ENCODE measurements around the gene SLIT3. TPM values are rescaled to one million over a fixed set of nuclear protein-coding genes. Genes with fewer than 3 reads are reported as not detected.

SLIT3 gene
- total RNA-seq, 3 donors from 2014 or later (not counting 1 experiment from before 2014, with no cell fraction given): 0.34 to 0.80 TPM; not detected in 1

- no peak for TF ChIP-seq CTCF (IDR thresholded peaks at IDR 0.05)
- Mint-ChIP-seq H3K9me3 (no peaks in the 10 kb centered on the region), H3K27ac (no peak overlapping the region), H3K4me1 (no peaks in the 10 kb centered on the region), H3K4me3 (no peak overlapping the region), H3K27me3 (ENCODE audit: low read depth in 2 of 2) (peaks cover 5 to 7% of the 10 kb centered on the region in 2 donors), H3K36me3 (no peaks in the 10 kb centered on the region)
- Histone ChIP-seq H3K27ac (ENCODE audit: low read length) (no peak overlapping the region), H3K9me3 (ENCODE audit: control insufficient read depth, insufficient read depth, low read length) (no peaks in the 10 kb centered on the region), H3K27me3 (ENCODE audit: control insufficient read depth, insufficient read depth, low read length) (no peaks in the 10 kb centered on the region), H3K4me3 (ENCODE audit: low read length) (no peak overlapping the region), H3K36me3 (ENCODE audit: control insufficient read depth, insufficient read depth, low read length) (no peaks in the 10 kb centered on the region), H3K4me1 (ENCODE audit: control insufficient read depth, insufficient read depth, low read length) (no peaks in the 10 kb centered on the region)
- intact Hi-C loops (cut with micrococcal nuclease): no loop called here
- DNase-seq: no peak
- WGBS (ENCODE audit: insufficient coverage): 94% methylated on average over 2 of the region's 2 CpGs
- ATAC-seq: no peak
Observed at GRCh38 chr5:168935183-168935582, 365.8 kb downstream of the SLIT3 start.

- Mint-ChIP-seq H3K36me3 (no peaks in the 10 kb centered on the region), H3K4me1 (no peaks in the 10 kb centered on the region), H3K4me3 (no peak overlapping the region), H3K27ac (no peak overlapping the region), H3K9me3 (no peaks in the 10 kb centered on the region), H3K27me3 (ENCODE audit: low read depth in 2 of 2) (peaks cover 5 to 7% of the 10 kb centered on the region in 2 donors)
- H3K9me3 ChIP-seq (ENCODE audit: control insufficient read depth, insufficient read depth, low read length): no peaks in the 10 kb centered on the region
- no peak for TF ChIP-seq CTCF (IDR thresholded peaks at IDR 0.05)
- no peaks in the 10 kb centered on the region for H3K36me3 ChIP-seq (ENCODE audit: control insufficient read depth, insufficient read depth, low read length)
- no peak for ATAC-seq
- 90% methylated on average over 3 of the region's 3 CpGs for WGBS (ENCODE audit: insufficient coverage)
- no peak overlapping the region for H3K27ac ChIP-seq (ENCODE audit: low read length)
- no peaks in the 10 kb centered on the region for H3K27me3 ChIP-seq (ENCODE audit: control insufficient read depth, insufficient read depth, low read length)
- no peaks in the 10 kb centered on the region for H3K4me1 ChIP-seq (ENCODE audit: control insufficient read depth, insufficient read depth, low read length)
- no peak for DNase-seq
- H3K4me3 ChIP-seq (ENCODE audit: low read length): no peak overlapping the region
- intact Hi-C loops (cut with micrococcal nuclease): no loop called here
Observed at GRCh38 chr5:168934169-168934568, 366.8 kb downstream of the SLIT3 start.

- no peaks in the 10 kb centered on the region for H3K27me3 ChIP-seq (ENCODE audit: control insufficient read depth, insufficient read depth, low read length)
- H3K27ac Mint-ChIP-seq: no peak overlapping the region
- ATAC-seq (no peak), DNase-seq (no peak)
- no peaks in the 10 kb centered on the region for H3K36me3 ChIP-seq (ENCODE audit: control insufficient read depth, insufficient read depth, low read length)
- WGBS (ENCODE audit: insufficient coverage): 96% methylated on average over 10 of the region's 10 CpGs
- peaks cover 7 to 10% of the 10 kb centered on the region in 2 donors for H3K27me3 Mint-ChIP-seq (ENCODE audit: low read depth in 2 of 2)
- no peak for TF ChIP-seq CTCF (IDR thresholded peaks at IDR 0.05)
- no peak overlapping the region for H3K4me3 ChIP-seq (ENCODE audit: low read length)
- no peaks in the 10 kb centered on the region for H3K36me3 Mint-ChIP-seq
- intact Hi-C loops (cut with micrococcal nuclease): no loop called here
- no peak overlapping the region for H3K4me3 Mint-ChIP-seq
- H3K4me1 ChIP-seq (ENCODE audit: control insufficient read depth, insufficient read depth, low read length): no peaks in the 10 kb centered on the region
- H3K9me3 Mint-ChIP-seq: no peaks in the 10 kb centered on the region
- no peak overlapping the region for H3K27ac ChIP-seq (ENCODE audit: low read length)
- no peaks in the 10 kb centered on the region for H3K4me1 Mint-ChIP-seq
- H3K9me3 ChIP-seq (ENCODE audit: control insufficient read depth, insufficient read depth, low read length): no peaks in the 10 kb centered on the region
Observed at GRCh38 chr5:168932400-168933189, 368.3 kb downstream of the SLIT3 start.

Data from natural killer cell (primary cell).